ENCODE results near the gene U2AF2.

U2AF2 gene

GRCh38 chr19:55640043-55640576 is 14.7 kb upstream of the U2AF2 start:
- peak; percentile 79 for DNase-seq (ENCODE audit: low spot score)
- H3K4me3 ChIP-seq: peak overlapping the region; percentile 87
- TF ChIP-seq CTCF (IDR thresholded peaks at IDR 0.05): peak; percentile 31
- H3K27ac ChIP-seq: peak overlapping the region; percentile 85 to 95

DNA sequence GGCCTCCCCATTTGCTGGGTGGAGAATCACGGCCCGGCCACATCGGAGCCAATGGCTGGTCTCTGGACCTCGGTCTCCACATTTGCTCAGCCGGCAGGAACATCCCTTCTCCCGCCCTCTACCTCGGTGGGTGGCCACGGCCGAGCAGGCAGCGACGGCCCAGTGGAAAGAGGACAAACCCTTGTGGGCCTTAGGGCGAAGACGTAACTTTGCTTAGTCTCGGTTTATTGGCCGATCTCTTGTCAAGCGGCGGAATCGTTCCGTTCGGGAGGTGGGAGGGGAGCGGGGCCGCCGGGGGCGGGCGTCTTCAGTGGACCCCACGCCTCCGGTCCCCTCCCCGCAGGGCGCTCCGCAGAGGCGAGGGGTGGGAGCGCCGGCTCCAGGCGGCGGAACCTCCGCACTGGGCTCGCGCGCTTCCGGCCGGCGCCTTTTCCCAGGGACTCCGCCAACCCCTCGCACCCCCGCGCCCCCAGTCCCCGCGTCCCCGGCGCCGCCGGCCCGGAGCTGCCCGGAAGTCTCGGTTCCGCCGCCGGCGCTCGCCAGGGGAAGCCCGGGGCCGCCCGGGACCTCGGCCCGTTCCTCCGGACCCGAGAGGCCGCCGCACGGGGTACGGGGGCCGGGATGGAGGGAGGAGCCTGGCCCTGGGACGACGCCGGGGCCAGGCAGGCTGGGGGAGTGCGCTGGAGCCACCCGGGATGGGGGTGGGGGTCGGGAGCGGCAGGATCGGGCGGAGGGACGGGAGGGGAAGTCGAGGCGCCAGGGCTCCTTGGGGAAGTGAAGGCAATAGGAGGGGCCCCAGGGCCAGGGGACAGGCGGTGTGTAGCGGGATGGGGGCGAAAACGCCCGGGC is 14.0 kb upstream of the U2AF2 start, which contains the start of gene ZNF580:
Gene ZNF580 (plus strand): TSS at position 426 of the 849 bp plus-strand sequence. CDS start 1,507 bp downstream, outside the sequence.
- peak within 1 kb of the TSS; percentile 87 for H3K4me3 ChIP-seq
- TF ChIP-seq CTCF (IDR thresholded peaks at IDR 0.05): no peak
- peak; percentile 79 for DNase-seq (ENCODE audit: low spot score)
- H3K27ac ChIP-seq: peak within 1 kb of the TSS; percentile 85 to 95

DNA sequence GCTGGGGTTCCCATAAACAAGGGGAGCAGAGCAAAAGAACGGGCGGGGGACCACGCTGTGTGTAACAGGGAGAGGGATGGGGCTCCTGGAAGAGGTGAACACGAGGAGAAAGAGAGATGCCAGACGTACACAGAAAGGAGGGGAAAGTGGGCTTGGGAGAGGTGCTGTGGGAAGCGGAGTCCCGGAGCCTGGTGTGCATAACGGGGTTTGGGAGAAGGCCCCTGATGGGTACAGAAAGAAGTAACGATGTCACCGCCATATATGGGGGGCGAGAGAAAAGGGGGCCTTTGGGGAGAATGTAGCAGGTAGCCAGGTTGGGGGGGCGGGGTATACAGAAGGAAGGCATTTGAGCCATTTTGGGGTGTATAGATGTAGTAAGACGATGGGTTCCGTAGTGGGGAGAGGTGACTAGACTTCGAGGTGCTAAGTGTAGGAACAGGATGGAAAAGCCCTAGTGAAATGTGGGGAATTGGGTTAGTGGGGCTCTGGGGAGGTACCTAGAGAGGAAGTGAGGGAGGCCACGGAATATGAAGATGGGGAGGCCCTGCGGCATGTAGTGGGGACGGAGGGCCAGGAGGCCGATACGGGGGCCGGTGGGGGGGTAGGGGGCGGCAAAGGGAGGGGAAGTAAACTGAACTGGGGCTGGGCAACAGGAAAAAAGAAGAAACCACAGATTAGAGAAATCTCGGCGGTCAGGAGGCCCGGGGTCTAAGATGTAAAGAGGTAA is 13.2 kb upstream of the U2AF2 start:
- Histone ChIP-seq H3K27ac (peak overlapping the region; percentile 85 to 95), H3K4me3 (peak overlapping the region; percentile 87)
- DNase-seq (ENCODE audit: low spot score): peak; percentile 72
- no peak for TF ChIP-seq CTCF (IDR thresholded peaks at IDR 0.05)

DNA sequence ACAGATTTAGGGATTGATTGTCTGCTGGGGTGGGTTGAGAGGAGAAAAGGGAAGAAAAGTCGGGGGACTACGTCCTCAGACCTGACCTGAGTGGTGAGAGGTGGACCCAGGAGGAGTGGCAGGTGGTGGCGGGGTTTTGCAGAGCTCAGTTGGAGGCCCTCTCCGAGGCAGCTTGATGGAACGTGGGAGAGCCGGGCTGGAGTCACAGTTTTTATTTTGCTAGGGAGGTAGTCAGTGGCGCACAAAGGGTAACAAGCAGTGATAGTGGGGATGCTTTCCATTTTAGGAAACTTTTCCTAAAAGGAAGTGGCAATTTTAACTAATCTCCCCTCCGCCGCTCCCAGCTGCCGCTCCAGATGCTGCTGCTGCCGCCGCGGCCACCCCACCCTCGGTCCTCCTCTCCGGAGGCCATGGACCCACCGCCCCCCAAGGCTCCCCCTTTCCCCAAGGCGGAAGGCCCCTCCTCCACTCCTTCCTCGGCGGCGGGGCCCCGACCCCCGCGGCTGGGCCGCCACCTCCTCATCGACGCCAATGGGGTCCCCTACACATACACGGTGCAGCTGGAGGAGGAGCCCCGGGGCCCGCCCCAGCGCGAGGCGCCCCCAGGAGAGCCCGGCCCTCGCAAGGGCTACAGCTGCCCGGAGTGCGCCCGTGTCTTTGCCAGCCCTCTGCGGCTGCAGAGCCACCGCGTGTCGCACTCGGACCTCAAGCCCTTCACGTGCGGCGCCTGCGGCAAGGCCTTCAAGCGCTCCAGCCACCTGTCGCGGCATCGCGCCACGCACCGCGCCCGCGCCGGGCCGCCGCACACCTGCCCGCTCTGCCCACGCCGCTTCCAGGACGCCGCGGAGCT is 12.5 kb upstream of the U2AF2 start:
- Histone ChIP-seq H3K4me3 (peak overlapping the region; percentile 87), H3K27ac (peak overlapping the region; percentile 85 to 95)
- TF ChIP-seq CTCF (IDR thresholded peaks at IDR 0.05): no peak
- DNase-seq (ENCODE audit: low spot score): no peak

DNA sequence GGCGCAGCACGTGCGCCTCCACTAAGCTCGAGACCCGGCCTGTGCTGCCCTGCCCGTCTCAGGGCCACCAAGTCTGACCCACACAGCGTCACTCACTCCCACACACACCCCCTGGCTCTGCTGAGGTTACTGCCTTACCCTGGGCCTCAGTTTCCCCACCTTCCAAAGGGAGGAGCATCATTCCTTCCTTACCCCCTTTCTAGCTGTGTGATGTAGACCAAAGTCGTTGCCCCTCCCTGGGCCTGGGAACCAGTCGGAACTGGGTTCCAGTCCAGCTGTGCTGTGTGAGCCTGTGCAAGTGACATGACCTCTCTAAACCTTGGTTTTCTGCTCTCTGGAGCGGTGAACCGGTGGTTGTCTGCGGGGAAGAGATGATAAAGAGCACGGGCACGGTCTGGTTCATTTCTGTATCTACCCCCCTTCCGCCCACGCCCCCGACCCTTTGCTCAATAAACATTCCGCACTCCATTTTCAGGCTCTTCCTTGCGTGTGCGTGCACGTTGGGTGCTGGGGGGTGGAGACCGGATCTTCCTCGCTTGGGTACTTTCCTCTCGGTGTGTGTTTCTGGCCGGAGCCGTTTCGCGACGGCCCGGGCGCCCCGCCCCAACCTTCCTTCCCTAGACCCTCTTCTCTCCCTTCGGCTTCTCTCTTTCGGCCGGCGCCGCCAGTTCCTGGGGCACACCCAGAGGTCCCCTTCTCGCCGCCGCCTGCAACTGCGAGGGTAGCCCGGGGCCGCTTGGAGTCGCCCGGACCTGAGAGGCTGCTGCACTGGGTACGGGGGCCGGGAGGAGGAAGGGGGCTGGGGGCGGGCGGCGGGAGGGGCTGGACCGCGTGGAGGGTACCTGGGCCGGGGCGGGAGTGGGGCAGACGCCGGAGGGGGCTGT is 11.6 kb upstream of the U2AF2 start, which contains the start of gene ZNF581:
Gene ZNF581 (plus strand): TSS at position 647 of the 884 bp plus-strand sequence. CDS start 923 bp downstream, outside the sequence.
- H3K27ac ChIP-seq: peak within 1 kb of the TSS; percentile 85 to 95
- peak; percentile 84 for DNase-seq (ENCODE audit: low spot score)
- TF ChIP-seq CTCF (IDR thresholded peaks at IDR 0.05): no peak
- H3K4me3 ChIP-seq: peak within 1 kb of the TSS; percentile 87

DNA sequence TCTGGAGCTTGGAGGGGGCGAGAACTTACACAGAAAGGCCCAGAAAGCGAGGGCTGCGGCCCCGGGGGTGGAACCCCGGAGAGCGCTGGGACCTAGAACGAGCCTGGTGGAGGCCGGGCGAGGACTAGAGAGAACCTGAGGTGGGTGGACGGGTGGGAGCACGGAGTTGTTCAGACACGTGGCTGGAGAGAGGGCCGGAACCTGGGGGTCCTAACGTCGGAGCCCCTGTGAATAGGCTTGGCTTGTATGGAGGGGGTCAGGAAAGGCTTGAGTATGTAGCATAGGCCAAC is 11.0 kb upstream of the U2AF2 start:
- peak overlapping the region; percentile 85 to 95 for H3K27ac ChIP-seq
- no peak for TF ChIP-seq CTCF (IDR thresholded peaks at IDR 0.05)
- H3K4me3 ChIP-seq: peak overlapping the region; percentile 87
- no peak for DNase-seq (ENCODE audit: low spot score)
